T-helper 1 cell (primary cell): ENCODE measurements around the gene SLC16A7.

Source experiments
- DNase-seq, 5 donors: peaks; one replicate each; pipeline ENCODE4 v3.0.0-alpha.2; 2012 to 2020

SLC16A7 gene

DNA sequence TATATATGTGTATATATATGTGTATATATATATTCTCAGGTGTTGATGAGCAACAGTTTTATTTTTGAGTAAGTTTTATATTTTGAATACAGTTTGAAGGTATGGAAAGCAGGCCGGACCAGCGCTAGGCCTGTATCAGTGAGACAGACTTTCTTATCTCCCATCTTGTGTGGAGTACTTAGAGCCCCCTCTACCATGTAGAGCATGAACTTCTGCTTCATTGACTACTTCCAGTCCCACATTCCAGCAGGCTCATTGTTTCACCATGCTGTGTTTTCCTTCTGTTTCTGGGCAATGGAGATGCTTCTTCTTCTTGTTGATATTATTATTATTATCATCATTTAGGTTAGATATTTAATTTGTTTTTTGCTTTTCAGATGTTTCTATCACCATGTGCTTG is 76.4 kb downstream of the SLC16A7 start:
- DNase-seq: no peak

DNA sequence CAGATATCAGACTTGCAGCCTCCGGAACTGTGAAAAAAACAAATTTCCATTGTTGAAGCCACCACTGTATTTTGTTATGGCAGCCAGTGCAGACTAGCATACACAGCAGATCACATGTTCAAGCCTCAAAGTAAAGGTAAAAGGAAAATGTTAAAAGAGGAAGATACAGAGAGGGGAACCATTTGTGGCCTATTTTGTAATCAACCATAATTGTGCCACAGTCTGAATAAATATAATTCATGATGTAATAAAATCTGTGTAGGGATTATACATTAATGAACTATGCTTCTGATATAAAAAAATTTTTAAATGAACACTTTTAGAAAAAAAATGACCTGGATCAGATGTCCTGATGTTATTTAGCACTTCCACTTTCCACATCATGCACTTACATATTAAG is 79.6 kb downstream of the SLC16A7 start:
- no peak for DNase-seq

DNA sequence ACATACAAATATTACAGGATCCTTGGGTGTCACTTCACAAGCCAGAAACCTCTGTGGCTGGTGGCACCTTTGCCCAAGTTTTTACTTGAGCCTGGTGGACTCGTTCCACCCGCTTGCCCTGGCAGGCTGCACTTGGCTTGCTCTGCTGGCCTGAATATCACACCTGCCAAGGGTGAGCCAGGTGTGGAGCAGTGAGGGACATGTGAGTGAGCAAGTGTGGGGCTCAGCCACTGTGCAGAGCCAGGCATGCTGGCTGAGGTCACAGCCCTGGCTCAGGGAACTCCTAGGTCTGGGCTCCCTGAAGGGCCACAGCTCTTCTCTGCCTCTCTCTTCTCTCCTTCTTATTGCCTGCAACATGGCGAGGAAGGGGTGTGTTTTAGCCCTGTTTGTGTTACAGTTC is 82.0 kb downstream of the SLC16A7 start:
- no peak for DNase-seq

DNA sequence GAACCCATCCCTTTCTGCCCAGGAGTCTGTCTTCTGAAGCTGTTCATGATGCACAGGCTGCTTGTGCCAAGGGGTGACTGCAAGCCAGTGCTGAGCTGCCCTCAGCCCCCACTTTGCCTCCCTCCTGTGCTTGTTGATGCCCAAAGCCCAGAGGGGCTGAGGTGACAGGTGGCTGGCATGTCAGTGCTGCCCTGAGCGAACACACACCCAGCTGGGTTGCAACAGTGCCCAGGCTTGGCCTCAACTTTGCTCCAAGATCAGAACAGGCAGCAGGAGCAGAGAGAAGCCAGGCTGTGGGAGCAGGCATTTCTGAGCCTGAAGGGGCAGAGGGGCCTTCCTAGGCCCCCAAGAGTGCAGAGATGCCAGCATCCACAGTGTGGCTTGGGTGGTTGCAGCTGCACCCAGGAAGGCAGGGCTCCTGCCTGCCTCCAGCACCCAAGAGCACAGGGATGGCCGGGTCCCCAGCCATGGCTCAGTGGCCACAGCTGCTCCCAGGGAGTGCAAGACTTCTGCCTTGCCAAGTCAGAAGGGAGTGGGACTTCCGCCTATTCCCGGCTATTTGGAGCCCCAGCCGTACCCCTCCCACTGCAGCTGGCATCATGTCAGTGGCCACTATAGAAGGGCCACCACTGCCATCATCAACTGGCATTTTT is 83.1 kb downstream of the SLC16A7 start:
- no peak for DNase-seq

DNA sequence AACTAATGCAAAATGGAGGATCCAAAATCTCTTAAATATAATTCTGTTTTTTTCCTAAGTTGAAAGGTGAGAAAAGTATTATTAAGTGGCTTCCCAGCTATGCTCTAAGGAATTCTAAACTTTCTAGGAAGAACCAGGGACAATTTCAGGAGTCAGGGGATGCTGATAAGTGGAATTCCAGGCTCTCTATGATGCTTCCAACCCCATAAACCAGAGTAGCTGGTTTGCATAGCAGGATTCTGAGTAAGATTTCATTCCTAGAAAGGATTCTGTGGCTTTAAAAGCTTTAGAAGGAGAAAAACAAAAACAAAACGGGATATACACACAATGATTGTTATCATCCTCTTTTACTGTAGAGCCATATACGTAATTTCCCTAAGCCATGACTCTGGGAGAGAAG is 93.9 kb downstream of the SLC16A7 start:
- DNase-seq: no peak

DNA sequence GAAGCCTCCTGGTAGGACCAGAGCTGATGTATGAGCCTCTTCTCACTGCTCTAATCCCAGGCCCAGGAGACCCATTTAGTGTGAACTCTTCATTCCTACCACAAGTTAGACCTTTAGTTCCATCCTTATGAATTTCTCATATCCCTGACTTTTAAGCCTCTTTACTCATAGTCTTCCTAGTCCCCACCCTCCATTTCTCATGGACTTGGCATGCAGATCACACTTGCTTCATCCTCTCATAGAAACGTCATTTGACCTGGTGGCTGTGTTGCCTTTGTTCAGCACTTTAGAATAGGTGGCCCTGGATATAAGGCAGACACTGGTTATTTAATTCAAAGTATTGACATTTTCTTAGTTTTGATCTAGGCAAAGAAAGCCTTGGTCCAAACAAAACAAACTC is 99.5 kb downstream of the SLC16A7 start:
- no peak for DNase-seq

DNA sequence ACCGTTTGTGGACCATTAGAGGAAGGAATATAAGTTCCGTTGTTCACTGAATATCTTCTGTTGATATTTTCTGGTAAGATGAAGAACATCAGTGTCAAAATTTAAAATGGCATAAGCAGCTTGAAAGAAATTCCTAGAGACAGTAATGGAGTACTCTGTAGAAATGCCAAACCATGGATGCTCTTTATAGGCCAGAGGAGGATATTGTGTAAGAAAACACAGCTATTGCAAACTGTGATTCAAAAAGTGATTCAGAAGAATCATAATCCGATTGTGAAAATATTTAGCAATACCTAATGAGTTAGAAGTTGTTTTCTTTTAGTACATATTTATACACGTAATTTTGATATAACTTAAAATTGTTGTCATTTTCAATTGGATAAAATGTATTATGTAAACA is 102.8 kb downstream of the SLC16A7 start:
- no peak for DNase-seq

DNA sequence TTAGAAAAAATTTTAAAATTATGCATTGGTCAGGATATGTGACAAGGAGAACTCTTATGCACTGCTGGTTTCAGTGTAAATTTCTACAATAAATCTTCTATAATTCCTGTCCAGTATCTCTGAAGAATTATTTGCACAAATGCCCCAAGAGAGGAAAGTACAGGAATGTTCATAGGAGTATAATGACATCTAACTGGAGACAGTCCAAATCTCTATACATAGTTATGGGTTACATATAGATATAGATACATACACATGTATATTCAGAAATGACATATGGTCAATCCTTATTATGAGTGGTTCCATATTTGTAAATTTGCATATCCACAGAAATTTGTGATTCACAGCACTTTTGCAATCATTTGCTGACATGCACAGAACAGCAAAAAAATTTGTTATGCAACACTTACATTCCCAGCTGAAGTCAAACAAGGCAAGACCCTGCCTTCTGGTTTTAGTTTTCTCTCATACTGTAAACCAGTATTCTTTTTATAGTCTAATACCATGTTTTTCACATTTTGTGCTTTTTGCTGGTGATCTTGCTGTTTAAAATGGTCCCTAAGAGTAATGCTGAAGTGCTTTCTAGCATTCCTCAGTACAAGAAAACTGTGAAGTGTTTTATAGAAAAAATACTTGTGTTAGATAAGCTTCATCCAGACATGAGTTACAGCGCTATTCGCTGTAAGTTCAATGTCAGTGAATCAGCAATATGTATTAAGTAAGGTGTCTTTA is 103.8 kb downstream of the SLC16A7 start:
- DNase-seq: no peak

DNA sequence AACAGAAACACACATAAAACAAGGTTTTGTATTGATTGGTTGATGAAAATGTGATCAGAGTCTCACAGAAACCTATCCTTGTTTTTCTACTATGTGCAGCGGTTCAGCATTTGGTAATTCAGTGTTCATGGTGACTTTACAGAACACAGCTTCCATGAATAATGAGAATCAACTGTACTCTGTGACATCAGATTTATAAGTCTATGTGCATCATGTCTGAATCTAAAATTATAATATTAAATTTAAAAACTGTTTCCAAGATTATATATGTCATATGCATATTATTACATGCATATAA is 104.3 kb downstream of the SLC16A7 start:
- DNase-seq: no peak

DNA sequence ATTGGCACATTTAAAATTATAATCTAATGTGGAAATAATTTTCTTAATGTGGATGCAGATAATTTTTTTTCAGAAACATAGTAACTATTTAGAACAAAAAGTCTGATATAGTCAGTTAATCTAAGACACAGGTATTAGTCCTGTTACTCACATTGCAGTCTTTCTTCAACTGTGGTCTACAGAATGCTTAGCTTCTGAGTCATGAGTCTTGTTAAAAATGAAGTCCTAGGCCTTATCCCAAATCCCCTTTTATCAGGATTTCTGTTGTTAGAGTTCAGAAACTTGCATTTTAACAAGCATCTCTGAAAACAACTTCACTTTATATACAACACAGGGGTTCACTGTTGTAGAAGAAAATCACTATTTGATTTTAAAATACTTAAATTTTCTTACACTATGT is 112.2 kb downstream of the SLC16A7 start:
- DNase-seq: no peak

DNA sequence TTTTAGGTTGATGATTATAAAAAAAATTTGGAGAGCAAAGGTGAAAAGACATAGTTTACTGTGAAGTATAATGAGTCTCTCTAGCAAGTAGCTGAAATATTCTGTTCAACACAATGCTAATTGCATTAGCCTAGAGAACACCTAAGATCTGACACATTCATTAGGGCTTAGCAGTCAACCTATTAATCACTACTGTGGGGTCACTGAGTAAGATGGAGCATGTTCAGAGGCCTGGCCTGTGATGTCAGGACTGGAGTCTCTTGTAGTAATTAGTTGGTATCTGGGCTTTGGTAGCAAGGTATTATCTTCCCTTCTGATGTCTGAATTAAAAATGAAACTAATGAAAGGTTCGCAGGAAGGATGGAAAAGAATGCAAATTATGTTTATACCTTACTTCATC is 112.7 kb downstream of the SLC16A7 start:
- no peak for DNase-seq

DNA sequence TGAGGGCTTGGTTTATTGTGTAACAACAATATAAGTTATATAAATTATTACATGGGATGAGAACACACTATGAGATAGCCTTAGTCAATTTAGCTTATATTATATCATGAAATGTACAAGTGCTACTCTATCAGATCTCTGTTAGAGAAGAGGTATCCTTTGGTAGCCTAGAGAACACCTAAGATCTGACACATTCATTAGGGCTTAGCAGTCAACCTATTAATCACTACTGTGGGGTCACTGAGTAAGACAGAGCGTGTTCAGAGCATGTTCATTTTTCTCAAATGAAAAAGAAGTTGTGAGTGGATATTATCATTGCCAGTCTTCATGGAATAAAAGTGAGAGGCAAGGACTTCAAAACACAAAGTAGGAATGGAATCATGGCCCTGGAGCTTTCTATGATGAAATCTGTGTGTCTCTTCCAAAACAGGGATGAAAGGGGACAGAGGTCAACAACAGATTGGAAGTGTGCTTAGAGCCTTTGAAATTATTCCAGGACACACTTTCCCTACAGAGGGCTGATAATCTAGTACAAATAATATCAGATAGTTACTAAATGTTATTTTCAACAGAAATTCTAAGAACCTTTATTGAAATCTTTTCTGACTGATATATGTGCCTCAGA is 114.3 kb downstream of the SLC16A7 start:
- DNase-seq: no peak

DNA sequence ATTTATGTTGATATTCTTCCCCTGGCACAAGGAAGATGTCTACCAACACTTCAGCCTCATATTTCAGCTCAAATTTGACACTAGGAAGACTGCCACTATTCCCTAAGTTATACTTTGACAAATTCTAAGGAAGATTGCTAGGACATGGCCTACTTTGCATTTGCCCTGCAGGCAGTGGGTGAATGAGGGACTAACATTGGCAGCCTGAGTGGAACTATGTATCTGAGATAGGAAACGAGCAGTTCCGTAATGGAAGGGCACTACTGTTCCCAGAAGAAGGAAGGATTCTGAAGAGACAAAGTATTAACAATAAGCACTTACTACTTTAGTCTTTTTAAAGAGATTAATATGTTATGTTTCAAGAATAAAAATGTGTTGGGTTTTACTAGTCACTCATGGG is 115.1 kb downstream of the SLC16A7 start:
- DNase-seq: no peak

DNA sequence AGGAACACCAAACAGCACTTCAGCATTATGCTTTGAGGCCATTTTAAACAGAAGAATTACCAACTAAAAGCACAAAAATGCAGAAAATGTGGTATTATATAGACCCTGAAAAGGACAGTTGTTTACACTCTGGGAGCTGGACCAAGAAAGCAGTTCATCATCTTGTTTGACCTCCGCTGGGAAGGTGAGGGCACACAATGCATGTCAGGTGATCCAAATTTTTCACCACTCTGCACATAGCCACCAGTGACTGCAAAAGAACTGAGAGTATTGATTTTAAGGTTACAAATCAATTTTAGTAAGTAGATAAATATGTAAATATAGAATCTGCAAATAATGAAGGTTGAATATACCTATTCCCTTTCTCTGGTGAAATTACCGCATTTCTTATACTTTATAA is 119.6 kb downstream of the SLC16A7 start:
- no peak for DNase-seq

DNA sequence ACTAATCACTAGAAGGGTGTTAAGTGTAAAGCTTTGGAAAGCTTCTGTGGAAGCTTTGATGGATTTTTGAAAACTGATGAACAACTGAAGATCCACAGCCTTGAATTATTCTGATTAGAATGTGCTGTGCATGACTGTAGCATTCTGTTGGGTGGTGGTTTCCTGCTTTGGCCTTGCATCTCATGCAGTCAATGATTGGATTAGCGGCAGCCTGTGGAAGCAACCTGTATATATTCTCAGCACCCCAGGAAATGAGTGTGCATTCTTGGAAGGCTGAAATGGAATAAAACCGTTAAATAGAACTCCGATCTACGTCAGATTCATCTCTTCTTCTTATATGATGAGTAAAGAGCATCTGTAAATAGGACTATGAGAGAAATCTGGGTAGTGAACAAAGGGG is 120.2 kb downstream of the SLC16A7 start:
- DNase-seq: no peak

DNA sequence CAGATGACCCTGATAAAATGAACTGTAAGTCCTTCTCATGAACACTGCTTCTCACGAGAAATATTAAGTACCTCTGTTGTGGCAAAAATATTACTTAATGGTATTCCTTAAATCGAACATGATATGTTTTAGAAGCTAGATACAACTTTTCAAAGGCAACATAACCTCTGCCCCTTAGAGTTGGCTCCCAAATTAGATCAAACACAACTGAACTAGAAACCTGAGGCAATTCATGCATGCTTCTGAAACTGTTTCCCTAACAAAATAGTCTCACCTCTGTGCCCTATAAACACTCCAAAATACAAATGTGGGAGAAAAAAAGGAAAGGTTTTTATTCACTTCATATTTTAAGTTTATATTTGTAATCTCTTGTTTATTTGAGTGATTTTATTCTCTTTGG is 121.6 kb downstream of the SLC16A7 start:
- no peak for DNase-seq

DNA sequence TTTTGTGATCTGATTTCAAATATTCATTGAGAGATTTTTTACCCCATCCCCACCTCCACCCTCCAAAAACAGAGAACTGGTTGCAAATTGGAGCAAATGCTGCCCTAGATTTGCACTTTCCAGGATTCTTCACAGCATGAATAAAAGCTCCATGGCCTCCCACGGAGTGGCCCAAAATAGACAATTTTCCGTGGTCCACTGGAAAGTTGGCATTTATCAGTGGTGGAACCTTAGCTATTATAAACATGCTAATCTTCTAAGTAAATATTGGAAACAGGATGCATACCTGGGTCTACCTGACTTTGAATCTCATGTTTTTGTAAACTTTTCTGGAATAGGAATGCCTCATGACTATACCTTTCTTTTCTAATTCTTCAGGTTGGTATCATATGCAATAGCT is 123.9 kb downstream of the SLC16A7 start:
- DNase-seq: no peak

DNA sequence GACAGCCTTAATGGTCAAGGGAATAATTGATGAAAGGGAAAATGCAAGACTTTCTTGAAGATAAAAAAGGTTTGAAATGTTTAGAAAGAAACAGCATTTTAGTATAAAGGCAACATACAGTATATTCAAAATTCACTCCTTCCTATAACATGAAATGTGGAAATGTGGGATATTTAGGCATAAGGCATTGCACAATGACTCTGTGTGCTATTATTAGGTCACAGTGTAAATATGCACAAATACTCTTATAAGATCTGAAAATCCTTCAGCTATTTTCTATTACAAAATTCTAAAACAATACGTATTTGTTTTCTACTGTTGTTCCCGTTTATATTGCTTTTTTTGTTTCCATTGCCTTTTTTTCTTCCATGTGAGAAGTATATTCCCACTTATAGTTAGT is 127.7 kb downstream of the SLC16A7 start:
- no peak for DNase-seq

DNA sequence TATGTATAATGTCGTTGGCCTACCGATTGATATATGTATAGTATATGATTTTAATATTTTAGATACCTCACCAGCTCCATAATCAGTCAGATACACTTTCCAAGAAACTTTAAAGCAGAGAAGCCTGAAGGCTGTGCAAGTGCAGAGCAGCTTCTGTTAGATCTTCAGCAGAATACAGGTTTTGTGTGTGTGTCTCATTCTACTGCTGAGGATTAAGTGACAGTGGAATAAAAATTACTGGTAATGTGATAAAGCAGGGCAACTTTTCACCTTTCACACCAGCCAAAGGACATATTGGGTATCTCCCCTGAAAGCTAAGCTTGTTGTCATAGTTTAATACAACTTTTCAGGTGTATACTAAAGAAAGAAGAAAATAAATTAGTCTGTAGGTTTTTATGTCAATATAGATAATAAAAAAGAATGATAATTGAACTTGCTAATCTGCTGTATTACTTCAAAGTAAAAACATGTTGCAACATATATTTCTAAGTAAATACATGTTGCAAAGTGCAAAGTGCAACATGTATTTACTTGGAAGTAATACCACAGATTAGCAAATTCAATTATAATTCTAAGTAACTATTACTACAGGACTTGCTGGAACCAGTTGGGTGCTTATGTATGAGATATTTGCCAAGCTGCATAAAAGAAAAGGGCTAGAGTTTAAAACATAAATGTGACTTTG is 128.3 kb downstream of the SLC16A7 start:
- no peak for DNase-seq

DNA sequence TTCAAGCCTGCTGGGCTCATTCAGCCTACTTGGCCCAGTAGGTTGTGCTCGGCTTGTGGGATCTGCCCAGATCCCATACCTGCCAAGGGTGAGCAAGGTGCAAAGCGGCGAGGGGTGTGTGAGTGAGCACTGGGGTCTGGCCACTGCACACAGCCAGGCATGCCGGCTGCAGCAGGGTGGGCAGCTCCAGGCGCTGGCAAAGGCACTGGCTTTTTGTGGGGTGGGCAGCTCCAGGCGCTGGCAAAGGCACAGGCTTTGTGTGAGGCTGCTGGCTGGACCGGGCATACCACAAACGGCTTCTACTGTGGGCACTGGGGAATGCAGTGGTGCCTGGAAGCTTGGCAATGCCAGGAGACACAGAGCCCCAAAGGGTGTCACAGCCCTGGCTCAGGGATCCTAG is 137.4 kb downstream of the SLC16A7 start:
- DNase-seq: no peak

DNA sequence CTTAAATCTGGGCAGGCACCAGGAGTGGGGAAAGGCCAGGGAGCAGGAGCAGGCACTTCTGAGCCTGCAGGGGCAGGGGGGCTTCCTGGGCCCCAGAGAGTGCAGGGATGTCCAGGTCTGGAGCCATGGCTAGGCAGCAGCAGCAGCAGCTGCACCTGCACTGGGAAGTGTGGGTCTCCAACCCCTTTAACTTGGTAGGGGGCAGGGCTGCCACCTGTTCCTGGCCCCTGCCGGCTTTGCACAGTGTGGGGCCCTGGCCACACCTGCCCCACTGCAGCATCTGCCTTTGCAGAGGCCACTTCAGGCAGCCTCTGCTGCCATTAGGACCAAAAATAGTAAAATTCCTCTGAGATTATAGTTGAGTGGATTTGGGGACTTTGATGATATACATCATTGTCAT is 138.5 kb downstream of the SLC16A7 start:
- no peak for DNase-seq

DNA sequence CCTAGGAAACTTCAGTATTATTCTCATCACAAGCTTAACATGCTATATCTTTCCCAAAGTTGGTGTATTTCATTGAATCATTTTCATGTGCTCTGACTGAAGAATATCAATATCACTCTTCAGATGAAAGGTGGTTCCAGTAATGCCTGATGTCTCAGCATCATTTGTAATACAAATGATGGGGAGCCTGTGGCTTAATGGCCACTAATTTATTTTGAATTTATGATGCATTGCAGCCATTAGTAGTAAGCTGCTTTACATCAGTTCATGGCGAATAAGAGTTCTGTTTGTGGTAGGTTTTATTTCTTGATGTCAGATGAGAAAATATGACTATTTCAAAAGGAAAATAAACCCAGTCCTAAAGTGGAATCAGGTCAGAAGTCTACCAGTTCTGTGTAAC is 139.4 kb downstream of the SLC16A7 start:
- no peak for DNase-seq

DNA sequence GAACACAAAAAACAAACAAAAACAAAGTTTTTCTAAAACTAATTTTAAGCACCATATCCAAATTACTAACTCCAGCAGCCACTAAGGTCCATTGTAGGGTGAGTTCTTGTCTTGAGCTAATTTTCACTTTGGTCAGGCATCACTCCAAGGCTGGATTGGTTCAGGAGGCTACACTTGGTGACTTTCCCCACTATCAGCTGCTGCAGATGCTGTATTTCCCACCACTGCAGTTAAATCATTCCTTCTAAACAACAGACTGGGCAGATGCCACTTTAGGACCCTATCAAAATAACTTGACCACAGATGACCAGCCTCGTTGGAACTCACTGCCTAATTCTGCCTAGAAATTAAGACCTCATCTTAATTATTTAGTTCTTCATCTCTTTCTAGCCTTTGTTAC is 140.5 kb downstream of the SLC16A7 start:
- no peak for DNase-seq

DNA sequence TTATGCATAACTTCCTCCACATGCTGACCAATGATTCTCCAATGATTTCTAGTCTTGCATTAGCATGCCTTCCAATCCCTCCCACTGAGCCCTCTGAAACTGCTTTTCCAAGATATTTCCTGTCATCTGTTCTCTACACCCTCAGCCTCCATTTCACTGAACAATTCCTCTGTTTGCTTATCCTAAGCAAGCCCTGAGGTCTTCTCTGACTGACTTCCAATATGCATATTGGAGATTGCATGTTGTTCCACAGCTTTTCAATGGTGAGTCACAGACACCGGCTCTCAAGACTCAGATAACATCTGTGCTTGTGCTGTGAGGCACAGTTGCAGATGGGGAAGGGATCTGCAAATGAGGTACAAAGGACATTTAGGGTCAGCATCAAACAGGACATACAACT is 141.0 kb downstream of the SLC16A7 start:
- DNase-seq: no peak
